ENCODE measurements around the gene CHURC1. TPM values are rescaled to one million over a fixed set of nuclear protein-coding genes. Genes with fewer than 3 reads are reported as not detected.
A peak's percentile ranks its signal among the peaks of the same experiment; 100 is the strongest.

The CHURC1 gene
- total RNA-seq, 3 donors from 2014 or later (not counting 1 experiment from before 2014, with no cell fraction given) = 56.1 to 65.5 (median 65.4) TPM

- H3K4me1 Mint-ChIP-seq = peaks cover 23 to 51% of the 10 kb centered on the region in 2 donors
- no peaks in the 10 kb centered on the region for H3K9me3 Mint-ChIP-seq
- H3K27me3 Mint-ChIP-seq (ENCODE audit: low read depth in 2 of 2) = no peaks in the 10 kb centered on the region
- Histone ChIP-seq H3K4me3 (ENCODE audit: low read length) (no peak overlapping the region), H3K27me3 (ENCODE audit: control insufficient read depth, insufficient read depth, low read length) (no peaks in the 10 kb centered on the region), H3K9me3 (ENCODE audit: control insufficient read depth, insufficient read depth, low read length) (no peaks in the 10 kb centered on the region), H3K36me3 (ENCODE audit: control insufficient read depth, insufficient read depth, low read length) (peaks cover 5% of the 10 kb centered on the region), H3K27ac (ENCODE audit: low read length) (no peak overlapping the region), H3K4me1 (ENCODE audit: control insufficient read depth, insufficient read depth, low read length) (peaks cover 14% of the 10 kb centered on the region)
- no peak overlapping the region for H3K27ac Mint-ChIP-seq
- TF ChIP-seq CTCF (IDR thresholded peaks at IDR 0.05) = no peak
- 96% methylated on average over 11 of the region's 12 CpGs for WGBS (ENCODE audit: insufficient coverage)
- intact Hi-C loops (cut with micrococcal nuclease) = no loop called here
- DNase-seq = no peak
- H3K4me3 Mint-ChIP-seq = no peak overlapping the region
- ATAC-seq = no peak
- H3K36me3 Mint-ChIP-seq = no peaks in the 10 kb centered on the region
Measured at GRCh38 chr14:64945431-64946178, 31.4 kb downstream of the CHURC1 start.

- H3K9me3 Mint-ChIP-seq = no peaks in the 10 kb centered on the region
- no peaks in the 10 kb centered on the region for H3K36me3 Mint-ChIP-seq
- no peak overlapping the region for H3K4me3 Mint-ChIP-seq
- WGBS (ENCODE audit: insufficient coverage) = 73% methylated on average over 6 of the region's 6 CpGs
- Histone ChIP-seq H3K27ac (ENCODE audit: low read length) (no peak overlapping the region), H3K4me1 (ENCODE audit: control insufficient read depth, insufficient read depth, low read length) (peaks cover 14% of the 10 kb centered on the region), H3K9me3 (ENCODE audit: control insufficient read depth, insufficient read depth, low read length) (no peaks in the 10 kb centered on the region), H3K27me3 (ENCODE audit: control insufficient read depth, insufficient read depth, low read length) (no peaks in the 10 kb centered on the region), H3K4me3 (ENCODE audit: low read length) (no peak overlapping the region), H3K36me3 (ENCODE audit: control insufficient read depth, insufficient read depth, low read length) (peaks cover 3% of the 10 kb centered on the region)
- ATAC-seq (no peak), DNase-seq (no peak)
- intact Hi-C loops (cut with micrococcal nuclease) = no loop called here
- H3K4me1 Mint-ChIP-seq = peaks cover 23 to 46% of the 10 kb centered on the region in 2 donors
- TF ChIP-seq CTCF (IDR thresholded peaks at IDR 0.05) = no peak
- H3K27ac Mint-ChIP-seq = peak overlapping the region in 1 of 2 donors; percentile 27
- no peaks in the 10 kb centered on the region for H3K27me3 Mint-ChIP-seq (ENCODE audit: low read depth in 2 of 2)
Measured at GRCh38 chr14:64946310-64947045, 32.2 kb downstream of the CHURC1 start.

- no peak overlapping the region for H3K27ac ChIP-seq (ENCODE audit: low read length)
- Mint-ChIP-seq H3K4me3 (no peak overlapping the region), H3K27me3 (ENCODE audit: low read depth in 2 of 2) (no peaks in the 10 kb centered on the region), H3K36me3 (no peaks in the 10 kb centered on the region), H3K9me3 (no peaks in the 10 kb centered on the region), H3K27ac (no peak overlapping the region), H3K4me1 (peaks cover 27 to 45% of the 10 kb centered on the region in 2 donors)
- WGBS (ENCODE audit: insufficient coverage) = 93% methylated on average over 27 of the region's 28 CpGs
- no peaks in the 10 kb centered on the region for H3K9me3 ChIP-seq (ENCODE audit: control insufficient read depth, insufficient read depth, low read length)
- H3K27me3 ChIP-seq (ENCODE audit: control insufficient read depth, insufficient read depth, low read length) = no peaks in the 10 kb centered on the region
- no peak for TF ChIP-seq CTCF (IDR thresholded peaks at IDR 0.05)
- no peak for DNase-seq
- intact Hi-C loops (cut with micrococcal nuclease) = no loop called here
- no peak for ATAC-seq
- H3K36me3 ChIP-seq (ENCODE audit: control insufficient read depth, insufficient read depth, low read length) = peaks cover 3% of the 10 kb centered on the region
- no peak overlapping the region for H3K4me3 ChIP-seq (ENCODE audit: low read length)
- peaks cover 14% of the 10 kb centered on the region for H3K4me1 ChIP-seq (ENCODE audit: control insufficient read depth, insufficient read depth, low read length)
Measured at GRCh38 chr14:64947710-64948611, 33.7 kb downstream of the CHURC1 start.

Measured in natural killer cell (primary cell).